ENCODE data around the gene CD109. TPM values are rescaled to one million over a fixed set of nuclear protein-coding genes. Genes with fewer than 3 reads are reported as not detected.
"Not testable (repeated sequence)": the region's sequence is repeated elsewhere in the genome, so short reads cannot be mapped to it uniquely, and the experiment has no call there.

The CD109 gene
- total RNA-seq, 4 donors from 2014 or later = 13.4 to 29.3 (median 20.2) TPM

DNA sequence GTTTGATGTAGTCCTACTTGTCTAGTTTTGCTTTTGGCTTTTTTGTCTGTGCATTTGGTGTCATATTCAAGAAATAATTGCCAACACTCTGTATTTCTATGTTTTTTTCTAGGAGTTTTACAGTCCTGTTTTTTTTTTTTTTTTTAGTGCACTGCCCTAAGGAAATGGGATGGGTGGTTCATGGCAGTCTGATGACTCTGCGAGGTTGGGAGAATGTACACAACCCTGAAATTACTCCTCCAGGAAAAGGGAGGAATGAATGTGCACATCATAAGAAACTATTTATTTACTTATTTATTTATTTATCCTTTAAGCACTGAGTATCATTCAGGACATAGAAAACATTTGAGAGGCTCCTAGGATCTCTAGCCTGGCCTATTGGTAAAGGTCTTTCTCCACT is 27.0 kb upstream of the CD109 start:
- no peak for ATAC-seq (ENCODE audit: low FRiP score)
- TF ChIP-seq, protein P1, sequence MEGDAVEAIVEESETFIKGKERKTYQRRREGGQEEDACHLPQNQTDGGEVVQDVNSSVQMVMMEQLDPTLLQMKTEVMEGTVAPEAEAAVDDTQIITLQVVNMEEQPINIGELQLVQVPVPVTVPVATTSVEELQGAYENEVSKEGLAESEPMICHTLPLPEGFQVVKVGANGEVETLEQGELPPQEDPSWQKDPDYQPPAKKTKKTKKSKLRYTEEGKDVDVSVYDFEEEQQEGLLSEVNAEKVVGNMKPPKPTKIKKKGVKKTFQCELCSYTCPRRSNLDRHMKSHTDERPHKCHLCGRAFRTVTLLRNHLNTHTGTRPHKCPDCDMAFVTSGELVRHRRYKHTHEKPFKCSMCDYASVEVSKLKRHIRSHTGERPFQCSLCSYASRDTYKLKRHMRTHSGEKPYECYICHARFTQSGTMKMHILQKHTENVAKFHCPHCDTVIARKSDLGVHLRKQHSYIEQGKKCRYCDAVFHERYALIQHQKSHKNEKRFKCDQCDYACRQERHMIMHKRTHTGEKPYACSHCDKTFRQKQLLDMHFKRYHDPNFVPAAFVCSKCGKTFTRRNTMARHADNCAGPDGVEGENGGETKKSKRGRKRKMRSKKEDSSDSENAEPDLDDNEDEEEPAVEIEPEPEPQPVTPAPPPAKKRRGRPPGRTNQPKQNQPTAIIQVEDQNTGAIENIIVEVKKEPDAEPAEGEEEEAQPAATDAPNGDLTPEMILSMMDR (IDR thresholded peaks at IDR 0.05) = no peak
- no peak for DNase-seq (ENCODE audit: low spot score)

DNA sequence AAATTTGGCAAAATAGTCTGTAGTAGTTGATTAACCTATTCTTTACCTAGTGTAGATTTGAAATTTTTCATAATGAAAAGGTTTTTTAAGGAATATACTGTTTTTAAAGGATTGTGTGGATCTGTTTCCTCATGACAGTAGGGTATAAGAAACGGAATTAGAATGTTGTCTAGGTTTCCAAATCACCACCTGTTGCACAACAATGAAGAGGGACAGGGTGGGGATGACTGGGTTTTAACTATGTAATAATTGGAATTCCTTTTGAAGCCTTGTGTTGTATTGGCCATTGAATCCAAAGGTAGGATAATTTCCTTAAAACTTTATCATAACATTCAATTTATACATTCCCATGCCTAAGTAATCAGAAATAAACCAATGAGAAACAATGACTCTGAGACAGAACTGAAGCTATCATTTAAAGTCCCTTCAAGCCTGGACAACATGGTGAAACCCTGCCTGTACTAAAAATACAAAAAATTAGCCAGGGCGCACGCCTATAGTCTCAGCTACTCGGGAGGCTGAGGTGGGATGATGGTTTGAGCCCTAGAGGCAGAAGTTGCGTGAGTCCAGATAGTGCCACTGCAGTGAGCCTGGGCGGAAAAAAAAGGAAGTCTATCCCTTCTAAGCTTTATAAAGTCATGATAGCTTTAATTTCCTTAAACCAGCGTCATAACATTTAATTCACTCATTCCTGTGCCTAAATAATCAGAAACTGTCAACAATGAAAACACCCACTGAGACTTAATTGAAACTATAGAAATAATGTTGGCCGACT is 23.9 kb upstream of the CD109 start:
- no peak for ATAC-seq (ENCODE audit: low FRiP score)
- TF ChIP-seq, protein P1 (IDR thresholded peaks at IDR 0.05) = no peak
- DNase-seq (ENCODE audit: low spot score) = no peak

DNA sequence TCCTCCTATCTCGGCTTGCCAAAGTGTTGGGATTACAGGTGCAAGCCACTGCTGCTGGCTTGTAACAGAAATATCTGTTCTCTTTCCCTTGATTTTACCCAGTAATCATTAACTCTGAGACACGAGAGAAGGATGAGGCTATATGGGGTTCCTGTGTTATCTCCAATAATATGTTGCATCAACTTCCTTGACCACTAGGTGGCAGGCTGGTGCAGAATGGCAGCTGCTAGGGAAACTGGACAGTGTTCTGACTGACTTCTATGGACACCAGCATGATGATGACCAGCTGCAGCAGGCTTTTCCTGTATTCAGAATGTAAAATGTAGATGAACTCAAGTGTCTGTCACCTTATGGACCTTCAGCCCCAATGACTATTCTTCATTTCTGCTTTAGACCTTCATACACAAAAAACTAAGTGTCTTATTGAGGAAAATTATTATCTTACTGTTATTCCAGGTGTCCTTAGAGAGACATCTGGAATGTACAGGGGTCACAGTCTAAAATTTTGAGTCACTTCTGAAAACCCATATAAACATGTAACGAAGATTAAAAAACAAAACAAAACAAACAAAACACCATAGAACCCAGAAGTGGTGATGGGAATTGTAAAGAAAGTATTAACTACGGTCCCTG is 20.4 kb upstream of the CD109 start:
- ATAC-seq (ENCODE audit: low FRiP score) = peak; percentile 78
- peak; percentile 84 for DNase-seq (ENCODE audit: low spot score)
- TF ChIP-seq, protein P1 (IDR thresholded peaks at IDR 0.05) = peak in 1 of 3 donors; percentile 77

DNA sequence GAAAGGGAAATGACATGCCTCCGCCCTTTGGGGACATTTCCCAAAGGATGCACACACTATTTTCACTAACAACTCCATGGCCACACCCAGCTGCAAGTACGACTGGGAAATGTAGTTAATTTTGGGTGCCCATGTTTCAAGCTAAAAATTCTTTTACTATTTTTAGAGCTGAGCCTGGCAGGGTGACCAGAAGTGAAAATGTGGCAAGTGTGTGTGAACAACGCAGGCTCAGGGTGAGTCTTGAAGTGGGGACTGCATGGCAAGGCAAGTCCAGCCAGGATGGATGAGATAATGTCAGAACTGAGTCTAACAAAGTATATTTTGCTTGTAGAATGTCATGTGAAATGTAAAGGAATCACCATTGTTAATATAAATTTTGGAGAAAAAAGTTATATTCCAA is 17.0 kb upstream of the CD109 start:
- DNase-seq (ENCODE audit: low spot score) (no peak), ATAC-seq (ENCODE audit: low FRiP score) (no peak)
- TF ChIP-seq, protein P1 (IDR thresholded peaks at IDR 0.05) = no peak

DNA sequence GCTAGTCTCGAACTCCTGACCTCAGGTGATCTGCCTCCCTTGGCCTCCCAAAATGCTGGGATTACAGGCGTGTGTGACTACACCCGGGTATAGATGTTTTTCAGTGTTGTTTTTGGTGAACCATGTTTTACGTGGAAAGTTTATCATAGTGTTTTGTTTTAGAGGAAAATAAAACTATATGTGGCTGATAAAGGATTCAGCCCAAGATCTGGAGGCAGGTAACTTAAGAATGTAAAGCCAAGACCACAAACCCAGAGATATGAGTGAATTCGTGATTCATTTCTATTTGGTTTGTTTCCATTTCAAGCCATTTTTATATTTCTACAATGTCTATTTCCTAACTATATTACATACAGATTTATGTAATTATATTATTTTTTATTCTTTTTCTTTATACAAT is 16.2 kb upstream of the CD109 start:
- ATAC-seq (ENCODE audit: low FRiP score); DNase-seq (ENCODE audit: low spot score): not testable (repeated sequence)

DNA sequence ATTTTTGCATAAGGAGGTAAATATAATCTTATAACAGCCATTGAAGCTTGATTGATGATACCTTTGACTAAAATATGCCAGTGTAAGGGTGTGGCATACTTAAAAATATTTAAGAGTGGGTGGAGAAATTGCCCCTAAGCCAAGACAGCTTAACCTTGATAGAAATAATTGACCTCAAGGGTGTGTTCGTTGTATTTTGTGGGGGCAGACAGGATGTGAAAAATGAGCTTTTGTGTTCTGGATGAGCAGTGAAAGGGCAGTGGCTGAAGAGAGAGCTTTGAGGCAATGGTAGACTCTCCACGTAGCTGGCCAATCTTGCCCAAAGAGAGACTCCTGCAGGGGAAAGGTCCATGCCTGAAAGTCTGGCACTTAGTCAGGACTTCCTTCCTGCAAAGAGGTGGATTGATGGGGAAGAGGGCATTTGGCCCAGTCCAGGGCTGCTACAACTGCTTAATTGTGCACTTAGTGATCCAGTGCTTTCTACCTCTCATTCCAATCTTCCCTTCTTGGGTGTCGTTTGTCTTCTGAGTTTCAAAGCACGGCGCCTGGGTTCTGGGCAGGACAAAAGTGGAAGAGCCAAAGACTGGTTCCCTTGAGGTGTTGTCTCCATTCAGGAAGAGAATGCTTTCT is 15.6 kb upstream of the CD109 start:
- TF ChIP-seq, protein P1 (IDR thresholded peaks at IDR 0.05) = no peak
- DNase-seq (ENCODE audit: low spot score) (no peak), ATAC-seq (ENCODE audit: low FRiP score) (peak; percentile 61)

DNA sequence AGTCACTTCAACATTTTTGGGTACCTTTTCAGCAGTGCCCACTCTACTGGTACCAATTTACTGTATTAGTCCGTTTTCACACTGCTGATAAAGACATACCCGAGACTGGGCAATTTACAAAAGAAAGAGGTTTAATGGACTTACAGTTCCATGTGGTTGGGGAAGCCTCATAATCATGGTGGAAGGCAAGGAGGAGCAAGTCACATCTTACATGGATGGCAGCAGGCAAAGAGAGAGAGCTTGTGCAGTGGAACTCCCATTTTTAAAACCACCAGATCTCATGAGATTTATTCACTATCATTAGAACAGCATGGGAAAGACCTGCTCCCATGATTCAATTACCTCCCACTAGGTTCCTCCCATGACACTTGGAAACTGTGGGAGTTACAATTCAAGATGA is 12.4 kb upstream of the CD109 start:
- DNase-seq (ENCODE audit: low spot score); ATAC-seq (ENCODE audit: low FRiP score): not testable (repeated sequence)

DNA sequence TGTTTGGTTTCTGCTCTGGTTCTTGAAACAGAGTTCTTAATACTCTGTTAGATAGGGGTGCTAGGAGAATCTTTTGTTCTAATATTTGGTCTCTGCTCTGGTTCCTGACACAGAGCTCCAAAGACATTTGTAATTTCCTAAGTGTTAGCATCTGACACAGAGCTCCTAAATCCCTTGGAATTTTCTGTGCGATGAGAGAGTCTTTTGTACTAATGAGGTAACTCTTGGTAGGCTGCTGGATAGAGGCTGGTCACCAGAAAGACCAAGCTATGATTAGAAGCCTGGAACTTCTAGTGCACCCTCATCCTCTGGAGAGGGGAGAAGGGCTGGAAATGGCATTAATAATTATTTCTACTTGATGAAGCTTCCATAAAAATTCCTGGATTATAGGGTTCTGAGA is 7.7 kb upstream of the CD109 start:
- TF ChIP-seq, protein P1 (IDR thresholded peaks at IDR 0.05) = no peak
- DNase-seq (ENCODE audit: low spot score) (no peak), ATAC-seq (ENCODE audit: low FRiP score) (no peak)
